Endothelial cell of umbilical vein (primary cell): ENCODE measurements around the gene PGAP3.

Experiments
- CTCF ChIP-seq, 2 donors: IDR thresholded peaks; 1 replicate in 1 of 2; 2 replicates in 1 of 2; pipeline ENCODE4 v1.5.1; 2011; ENCODE audit warnings: low read length in 2 of 2, mild to moderate bottlenecking in 2 of 2, moderate library complexity in 2 of 2, control low read depth in 1 of 2, inconsistent platforms in 1 of 2, low read depth in 1 of 2; ENCODE audit not compliant: insufficient read depth in 1 of 2; ENCODE audit errors: extremely low read depth in 1 of 2
- POLR2A ChIP-seq: IDR thresholded peaks from 2 replicates; pipeline ENCODE4 v1.6.1; 2012; ENCODE audit warnings: low read depth, mild to moderate bottlenecking, control low read depth, low read length

- TF ChIP-seq CTCF (IDR thresholded peaks at IDR 0.05; ENCODE audit: extremely low read depth in 1 of 2, insufficient read depth in 1 of 2, low read depth in 1 of 2, low read length in 2 of 2) (no peak), POLR2A (no peak)
Measured at GRCh38 chr17:39736319-39737165, 48.7 kb upstream of the PGAP3 start.
